GM18502 (cell line): ENCODE measurements around the gene RIMBP2.

ENCODE experiments used
- ATAC-seq: cut with Tn5 transposase; IDR thresholded peaks from one replicate; pipeline ENCODE4 v1.9.1; 2021; ENCODE audit warnings: mild to moderate bottlenecking; ENCODE audit not compliant: unreplicated experiment, poor library complexity

RIMBP2 gene

GRCh38 chr12:130423136-130423535 lies 293.0 kb downstream of the RIMBP2 start:
- no peak for ATAC-seq

GRCh38 chr12:130422676-130423075 lies 293.4 kb downstream of the RIMBP2 start:
- ATAC-seq, result no peak

- no peak for ATAC-seq
Observed at GRCh38 chr12:130421896-130422295, 294.2 kb downstream of the RIMBP2 start.

- ATAC-seq, result no peak
Observed at GRCh38 chr12:130420071-130420470, 296.0 kb downstream of the RIMBP2 start.

GRCh38 chr12:130419116-130419515 lies 297.0 kb downstream of the RIMBP2 start:
- no peak for ATAC-seq

GRCh38 chr12:130418251-130418650 lies 297.8 kb downstream of the RIMBP2 start:
- no peak for ATAC-seq

GRCh38 chr12:130414381-130414780 lies 301.7 kb downstream of the RIMBP2 start:
- no peak for ATAC-seq

- no peak for ATAC-seq
Observed at GRCh38 chr12:130413909-130414308, 302.2 kb downstream of the RIMBP2 start.

GRCh38 chr12:130412384-130412783 lies 303.7 kb downstream of the RIMBP2 start:
- ATAC-seq, result no peak

GRCh38 chr12:130405332-130405731 lies 310.8 kb downstream of the RIMBP2 start:
- ATAC-seq, result no peak

GRCh38 chr12:130401703-130402102 lies 314.4 kb downstream of the RIMBP2 start:
- no peak for ATAC-seq

GRCh38 chr12:130398100-130398848 lies 317.8 kb downstream of the RIMBP2 start:
- no peak for ATAC-seq

GRCh38 chr12:130396667-130397066 lies 319.4 kb downstream of the RIMBP2 start:
- no peak for ATAC-seq

- no peak for ATAC-seq
Observed at GRCh38 chr12:130394906-130395305, 321.2 kb downstream of the RIMBP2 start.

- ATAC-seq, result no peak
Observed at GRCh38 chr12:130391186-130391585, 324.9 kb downstream of the RIMBP2 start.

- no peak for ATAC-seq
Observed at GRCh38 chr12:130385193-130385592, 330.9 kb downstream of the RIMBP2 start.

GRCh38 chr12:130384234-130384633 lies 331.9 kb downstream of the RIMBP2 start:
- ATAC-seq, result no peak

- ATAC-seq, result no peak
Observed at GRCh38 chr12:130382818-130383217, 333.3 kb downstream of the RIMBP2 start.

GRCh38 chr12:130375296-130376287 lies 340.5 kb downstream of the RIMBP2 start:
- no peak for ATAC-seq

GRCh38 chr12:130374083-130374482 lies 342.0 kb downstream of the RIMBP2 start:
- ATAC-seq, result no peak

- ATAC-seq, result no peak
Observed at GRCh38 chr12:130372936-130373335, 343.2 kb downstream of the RIMBP2 start.
